HG02885 (cell line): ENCODE data around the gene TNKS1BP1.

Experiments used
- ATAC-seq: cut with Tn5 transposase; IDR thresholded peaks from one replicate; pipeline ENCODE4 v1.9.1; 2021; ENCODE audit warnings: mild to moderate bottlenecking; ENCODE audit not compliant: unreplicated experiment, poor library complexity

Gene TNKS1BP1

DNA sequence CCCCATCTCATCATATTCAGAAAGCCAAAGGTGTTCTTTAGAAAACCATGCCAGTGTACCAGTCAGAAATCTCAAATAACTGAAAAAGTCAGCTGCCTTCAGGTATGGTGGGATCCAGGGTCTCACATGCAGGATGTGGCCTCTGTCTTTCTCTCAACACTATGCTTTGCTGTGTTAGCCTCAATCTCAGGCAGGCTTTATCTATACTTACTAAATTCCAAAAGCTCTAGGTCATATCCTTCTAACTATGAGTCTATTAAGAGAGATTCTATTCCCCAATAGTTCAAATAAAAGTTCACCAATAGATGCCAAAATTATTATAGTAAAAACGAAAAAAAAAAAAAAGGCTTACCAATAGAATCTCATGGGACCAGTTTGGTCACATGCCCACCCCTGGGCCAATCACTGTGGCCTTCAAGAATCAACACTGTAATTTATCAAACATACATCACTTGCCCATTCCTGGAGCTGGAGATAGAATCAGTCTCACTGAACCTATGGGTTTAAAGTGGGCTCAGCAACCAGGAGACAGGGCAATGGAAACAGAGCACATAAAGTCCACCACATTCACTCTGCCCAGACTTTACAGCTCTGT, 49.8 kb downstream of the TNKS1BP1 start:
- ATAC-seq: no peak

DNA sequence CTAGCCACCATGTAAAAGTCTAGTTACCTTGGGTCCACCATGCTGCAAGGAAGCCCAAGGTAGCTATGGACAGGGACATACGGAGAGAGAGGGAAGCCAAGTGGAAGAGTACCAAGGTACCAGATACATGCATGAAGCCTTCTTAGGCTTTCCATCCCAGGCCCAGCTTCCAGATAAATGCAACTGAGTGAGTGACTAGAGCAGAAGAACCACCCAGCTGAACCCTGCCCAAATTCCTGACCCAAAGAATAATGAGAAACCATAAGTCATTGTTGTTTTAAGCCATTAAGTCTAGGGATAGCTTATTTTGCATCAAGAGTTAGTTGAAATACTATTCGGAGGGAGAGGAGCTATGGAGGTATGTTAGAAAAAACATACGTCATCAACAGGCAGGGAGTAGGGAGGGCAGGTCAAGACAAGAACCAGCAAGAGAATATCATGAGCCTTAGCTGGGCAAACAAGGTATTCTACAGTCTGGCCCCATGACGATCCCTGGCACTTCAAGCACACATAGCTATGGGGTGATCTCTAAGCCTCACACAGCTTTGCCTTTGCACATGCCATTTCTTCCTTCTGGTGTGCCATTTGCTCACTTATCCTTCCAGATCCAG, 51.2 kb downstream of the TNKS1BP1 start:
- ATAC-seq: no peak

DNA sequence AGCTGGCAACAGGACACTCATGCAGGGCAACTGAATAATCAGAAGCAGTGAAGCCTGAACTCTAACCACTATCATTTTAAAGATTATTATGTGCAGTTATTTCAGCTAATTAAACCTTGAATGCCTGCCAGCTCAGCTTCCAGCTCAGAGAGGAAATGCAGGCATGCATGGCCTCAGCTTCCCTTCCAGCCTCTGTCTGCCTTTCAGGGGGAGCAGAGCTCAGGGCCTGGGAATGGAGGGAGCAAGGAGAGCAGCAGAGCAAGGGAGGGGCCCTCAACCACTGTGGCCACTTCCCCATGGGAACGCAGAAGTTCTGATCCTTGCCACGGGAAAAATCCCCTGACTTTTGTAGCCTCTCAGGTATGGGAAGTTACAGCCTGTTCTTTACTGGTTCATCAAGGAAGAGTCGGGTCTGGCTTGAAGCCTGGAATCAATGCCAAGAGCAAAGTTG, 55.2 kb downstream of the TNKS1BP1 start:
- no peak for ATAC-seq

DNA sequence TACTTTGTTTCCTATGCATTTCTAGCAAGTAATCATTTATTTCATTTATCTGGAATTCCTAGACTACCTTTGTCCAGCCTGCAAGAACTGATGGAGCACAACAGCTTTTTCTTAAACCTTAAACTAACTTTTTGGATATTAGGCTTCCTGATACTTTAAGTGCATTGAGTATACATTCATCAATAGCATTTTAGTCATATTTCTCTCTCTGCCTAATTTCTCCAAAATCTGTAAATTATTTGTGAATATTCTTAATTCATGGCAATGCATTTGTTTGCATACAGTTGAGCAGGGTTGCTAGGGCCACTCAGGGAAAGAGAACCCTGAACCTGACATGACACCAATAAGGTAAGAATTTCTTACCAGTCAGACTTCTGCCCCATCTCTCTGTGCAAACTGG, 58.6 kb downstream of the TNKS1BP1 start:
- no peak for ATAC-seq

DNA sequence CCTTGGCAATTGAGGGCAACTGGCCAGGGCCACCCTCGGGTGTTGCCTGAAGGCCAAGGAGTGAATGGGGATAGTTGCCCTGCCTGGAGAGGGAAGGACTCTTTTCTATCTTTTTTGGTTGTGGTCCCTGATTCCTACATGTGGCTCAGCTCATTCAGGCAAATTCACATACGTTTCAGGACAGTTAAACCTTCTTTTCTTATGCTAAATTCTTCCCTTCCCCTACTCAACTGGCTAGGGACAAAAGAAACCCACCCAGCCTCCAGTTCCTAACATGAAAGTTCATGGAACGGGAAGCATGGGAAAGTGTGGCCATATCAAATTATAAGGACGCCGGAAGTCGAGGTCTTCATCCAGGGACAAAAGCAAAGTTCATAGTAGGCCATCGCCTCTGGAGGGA, 61.4 kb downstream of the TNKS1BP1 start:
- ATAC-seq: no peak

DNA sequence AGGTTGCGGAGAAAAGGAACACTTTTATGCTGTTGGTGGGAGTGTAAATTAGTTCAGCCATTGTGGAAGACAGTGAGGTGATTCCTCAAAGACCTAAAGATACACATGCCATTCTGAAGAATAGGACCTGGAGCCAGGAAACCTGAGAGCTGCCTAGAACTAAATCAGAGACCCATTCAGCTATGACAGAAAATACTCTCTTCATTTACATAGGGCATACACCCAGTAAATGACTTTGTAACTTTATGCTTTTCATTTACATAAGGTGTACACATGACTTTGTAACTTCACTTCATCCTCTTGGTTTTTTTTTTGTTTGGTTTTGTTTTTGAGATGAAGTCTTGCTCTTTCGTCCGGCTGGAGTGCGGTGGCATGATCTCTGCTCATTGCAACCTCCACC, 62.6 kb downstream of the TNKS1BP1 start:
- ATAC-seq: no peak

DNA sequence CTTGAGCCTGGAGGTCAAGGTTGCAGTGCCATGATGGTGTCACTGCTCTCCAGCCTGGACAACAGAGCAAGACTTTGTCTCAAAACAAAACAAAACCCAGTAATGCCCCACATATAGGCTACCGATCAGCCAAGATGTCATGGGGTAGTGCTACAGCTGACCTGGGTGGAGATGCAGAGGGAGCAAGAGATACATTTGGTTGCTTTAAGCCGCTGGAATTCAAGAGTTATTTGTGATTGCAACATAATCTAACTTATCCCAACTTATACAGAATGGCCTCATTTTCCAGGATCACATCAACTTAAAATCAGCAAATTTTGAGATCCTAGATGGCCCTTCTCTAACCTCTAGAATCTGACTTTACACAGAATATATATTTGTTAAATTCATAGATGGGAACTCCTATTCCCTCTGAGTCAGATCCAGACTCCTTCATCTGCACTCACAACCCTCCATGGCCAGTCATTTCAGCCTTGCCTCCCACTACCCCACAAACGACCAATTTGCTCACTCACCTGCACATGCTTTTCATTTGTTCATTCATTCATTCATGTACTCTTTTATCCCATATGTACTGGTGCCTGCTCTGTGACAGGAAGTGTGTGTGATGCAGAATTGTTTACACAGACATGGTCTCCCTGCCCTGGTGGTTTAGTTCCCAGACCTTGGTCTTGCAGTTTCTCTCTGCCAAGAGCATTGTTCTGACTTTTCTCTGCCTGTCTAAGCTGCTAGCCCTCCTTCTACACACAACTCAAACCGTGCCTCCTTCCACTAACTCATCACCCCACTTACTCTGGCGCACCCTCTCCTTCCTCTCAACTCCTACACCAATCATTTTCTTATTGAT, 63.6 kb downstream of the TNKS1BP1 start:
- ATAC-seq: peak; percentile 51

DNA sequence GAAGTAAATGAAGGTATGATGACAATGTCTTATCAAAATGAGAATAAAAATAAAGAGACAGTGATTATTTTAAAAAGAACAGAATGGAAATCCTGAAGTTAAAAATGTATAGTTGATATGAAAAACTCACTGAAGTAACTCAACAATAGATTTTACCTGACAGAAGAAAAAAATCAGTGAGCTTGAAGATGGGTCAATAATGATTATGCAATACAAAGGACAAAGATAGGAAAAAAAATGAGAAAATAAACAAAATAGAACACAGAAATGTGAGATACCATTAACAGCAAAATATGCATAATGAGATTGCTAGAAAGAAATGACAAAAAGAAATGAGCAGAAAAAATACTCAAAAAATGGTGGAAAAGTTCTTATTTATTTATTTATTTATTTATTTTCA, 68.6 kb downstream of the TNKS1BP1 start:
- no peak for ATAC-seq

DNA sequence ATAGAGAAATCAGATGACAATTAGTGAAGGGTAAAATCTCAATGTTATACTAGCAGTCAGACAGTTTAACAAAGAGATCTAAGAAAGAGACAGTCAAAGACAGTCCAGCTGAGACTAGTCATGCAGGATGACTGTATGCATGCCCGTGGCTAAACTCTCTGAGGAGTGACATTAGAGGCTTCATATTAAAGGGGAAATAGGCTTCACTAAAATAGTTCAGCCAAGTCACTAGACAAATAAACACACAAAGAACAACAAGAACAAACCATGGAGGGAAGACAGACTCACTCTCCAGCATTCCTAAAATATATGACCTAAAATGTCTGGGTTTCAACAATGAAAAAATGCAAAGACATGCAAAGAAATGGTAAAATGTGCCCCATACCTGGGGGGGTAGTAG, 69.1 kb downstream of the TNKS1BP1 start:
- no peak for ATAC-seq

DNA sequence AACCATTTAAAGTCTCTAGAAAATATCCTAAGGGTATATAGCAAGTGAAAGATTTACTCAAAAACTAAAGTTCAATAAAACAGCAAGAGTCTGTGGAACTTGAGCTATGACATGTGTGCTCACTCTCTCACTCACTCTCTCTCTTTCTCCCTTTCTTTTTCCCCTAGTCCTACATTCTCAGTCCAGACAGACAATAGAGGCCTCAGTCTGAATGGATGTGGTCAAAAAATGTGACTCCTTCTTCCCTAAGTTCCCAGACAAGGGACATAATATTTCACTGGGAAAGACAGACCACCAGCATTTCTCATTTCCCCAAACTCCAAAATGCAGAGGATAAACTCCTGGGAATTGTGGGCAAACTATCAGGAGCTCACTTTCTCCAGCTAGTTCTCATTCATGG, 70.1 kb downstream of the TNKS1BP1 start:
- ATAC-seq: no peak

DNA sequence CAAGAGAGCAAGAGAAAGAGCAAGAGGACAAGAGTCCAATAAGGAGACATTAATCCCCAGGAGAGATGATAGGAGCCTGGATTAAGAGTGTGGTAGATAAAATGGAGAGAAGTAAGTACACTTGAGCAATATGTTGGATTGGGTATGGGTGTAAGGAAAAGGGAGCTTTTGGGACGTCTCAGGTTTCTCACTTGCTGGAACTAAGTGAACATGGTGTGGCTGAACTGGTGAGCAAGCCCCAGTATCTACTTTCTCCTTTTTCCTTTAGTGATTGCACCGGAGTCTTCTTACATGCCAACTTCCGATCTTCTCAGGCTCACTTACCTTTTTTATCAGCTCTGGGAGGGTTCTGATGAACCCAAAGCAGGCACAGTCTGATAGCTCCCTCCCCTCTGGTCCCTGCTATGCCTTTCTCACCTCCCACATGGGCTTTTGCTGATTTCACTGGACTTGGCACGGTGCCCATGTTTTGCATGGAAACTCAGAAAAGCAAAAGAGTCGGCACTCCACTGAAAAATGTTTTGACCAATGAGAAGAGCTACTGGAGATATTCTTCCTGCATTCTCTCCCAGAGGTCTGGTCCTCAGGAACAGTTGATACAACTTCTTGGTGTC, 73.2 kb downstream of the TNKS1BP1 start:
- no peak for ATAC-seq

DNA sequence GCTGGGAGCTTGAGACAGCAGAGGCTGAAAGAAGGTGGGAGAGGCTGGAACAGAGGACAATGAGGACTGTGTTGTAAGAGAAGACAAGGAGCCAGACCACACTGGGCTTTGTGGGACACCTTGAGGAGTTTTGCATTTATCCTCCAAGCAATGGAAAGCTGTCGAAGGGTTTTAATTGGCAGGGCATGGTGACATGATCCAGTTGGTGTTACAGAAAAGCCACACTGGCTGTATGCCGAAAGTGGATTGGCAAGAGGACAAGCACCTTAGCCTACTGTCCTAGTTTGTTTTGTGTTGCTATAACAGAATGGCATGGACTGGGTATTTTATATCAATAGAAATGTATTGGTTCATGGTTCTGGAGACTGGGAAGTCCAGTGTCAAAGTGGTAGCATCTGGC, 73.7 kb downstream of the TNKS1BP1 start:
- no peak for ATAC-seq
